ENCODE data around the gene VAV2.
"Not testable (repeated sequence)": the region's sequence is repeated elsewhere in the genome, so short reads cannot be mapped to it uniquely, and the experiment has no call there.

Gene VAV2

DNA sequence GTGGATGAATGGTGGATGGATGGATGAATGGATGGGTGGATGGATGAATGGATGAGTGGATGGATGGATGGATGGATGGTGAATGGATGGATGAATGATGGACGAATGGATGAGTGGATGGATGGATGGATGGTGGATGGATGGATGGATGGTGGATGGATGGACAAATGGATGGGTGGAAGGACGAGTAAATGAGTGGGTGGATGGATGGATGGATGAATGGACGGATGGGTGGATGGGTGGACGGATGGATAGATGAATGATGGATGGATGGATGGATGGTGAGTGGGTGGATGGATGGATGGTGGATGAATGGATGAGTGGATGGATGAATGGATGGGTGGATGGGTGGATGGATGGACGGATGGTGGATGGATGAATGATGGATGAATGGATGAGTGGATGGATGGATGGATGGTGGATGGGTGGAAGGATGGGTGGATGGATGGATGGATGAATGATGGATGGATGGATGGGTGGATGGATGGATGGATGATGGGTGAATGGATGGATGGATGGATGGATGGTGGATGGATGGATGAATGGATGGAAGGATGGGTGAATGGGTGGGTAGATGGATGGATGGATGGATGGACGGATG lies 58.6 kb downstream of the VAV2 start:
- DNase-seq = no peak

DNA sequence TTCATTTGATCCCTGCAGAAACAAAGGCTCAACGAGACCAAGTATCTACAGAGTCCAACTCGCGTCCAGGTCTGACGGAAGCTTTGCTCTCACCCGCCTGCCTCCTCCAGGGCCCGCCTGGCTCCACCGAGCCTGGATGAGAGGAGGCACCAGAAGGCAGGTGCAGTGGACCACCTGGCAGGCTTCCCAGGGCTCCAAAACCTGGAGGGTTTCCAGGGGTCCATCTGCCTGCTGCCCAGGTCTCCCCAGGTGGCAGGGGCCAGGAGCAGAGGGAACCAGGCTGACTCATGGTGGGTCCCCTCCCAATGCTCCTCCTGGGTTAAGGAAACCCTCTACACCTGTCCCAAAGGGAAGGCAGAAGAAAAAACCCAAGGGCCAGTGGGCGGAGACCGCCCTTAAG lies 59.5 kb downstream of the VAV2 start:
- DNase-seq = no peak

DNA sequence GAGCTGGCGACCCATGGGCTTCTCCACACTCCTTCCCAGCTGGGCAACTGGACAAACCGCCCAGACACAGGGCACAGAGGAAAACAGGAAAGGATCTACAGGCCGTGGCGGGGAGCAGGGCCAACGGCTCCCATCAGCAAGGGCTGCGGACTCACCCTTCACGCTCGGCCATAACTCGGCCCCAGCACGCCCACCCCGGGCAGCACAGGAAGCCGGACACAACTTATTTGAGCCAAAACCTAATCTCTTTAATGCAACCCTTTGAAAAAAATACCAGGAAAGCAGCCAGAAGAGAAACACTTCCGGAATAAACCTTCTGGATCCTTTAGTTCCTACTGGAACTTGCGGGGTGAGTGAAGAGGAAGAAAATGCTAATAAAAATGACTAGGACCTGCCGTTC lies 59.9 kb downstream of the VAV2 start:
- DNase-seq = no peak

DNA sequence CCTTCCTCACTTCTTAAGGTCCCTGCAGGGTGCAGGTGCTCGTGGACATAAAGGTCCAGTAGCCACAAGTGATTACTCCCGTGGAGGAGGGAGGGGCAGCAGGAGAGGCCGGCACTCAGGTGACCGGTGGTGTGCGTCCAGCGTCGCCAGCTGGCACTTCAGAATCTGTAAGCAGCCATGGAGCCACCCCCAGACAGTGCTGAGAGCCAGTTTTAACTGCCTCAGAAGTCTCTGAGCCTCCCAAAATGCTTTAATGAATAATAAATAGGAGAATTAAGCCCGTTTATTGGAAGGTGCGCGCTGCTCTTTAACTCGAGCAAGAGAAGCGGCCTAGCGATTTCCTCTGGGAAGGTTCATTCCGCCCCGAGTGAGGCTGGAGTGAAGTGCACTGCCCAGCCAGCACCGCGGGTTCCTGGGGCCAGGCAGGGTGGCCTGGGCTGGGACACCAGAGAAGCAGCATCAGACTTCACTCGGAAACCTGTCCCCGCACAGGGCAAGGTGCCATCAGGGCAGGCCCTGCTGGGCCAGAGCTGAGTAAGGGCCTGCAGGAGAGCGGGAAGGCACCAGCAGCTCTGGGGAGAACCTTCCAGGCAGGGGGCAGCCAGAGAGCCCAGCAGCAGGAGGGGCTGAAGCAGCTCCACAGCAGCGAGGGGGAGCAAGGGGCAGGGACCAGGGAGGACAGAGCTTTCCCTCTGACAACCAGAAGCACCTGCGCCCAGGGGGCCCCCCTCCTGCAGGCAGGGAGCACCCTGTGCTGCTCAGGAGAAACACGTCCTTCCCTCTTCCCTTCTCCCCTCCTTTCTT lies 61.2 kb downstream of the VAV2 start:
- DNase-seq = no peak

DNA sequence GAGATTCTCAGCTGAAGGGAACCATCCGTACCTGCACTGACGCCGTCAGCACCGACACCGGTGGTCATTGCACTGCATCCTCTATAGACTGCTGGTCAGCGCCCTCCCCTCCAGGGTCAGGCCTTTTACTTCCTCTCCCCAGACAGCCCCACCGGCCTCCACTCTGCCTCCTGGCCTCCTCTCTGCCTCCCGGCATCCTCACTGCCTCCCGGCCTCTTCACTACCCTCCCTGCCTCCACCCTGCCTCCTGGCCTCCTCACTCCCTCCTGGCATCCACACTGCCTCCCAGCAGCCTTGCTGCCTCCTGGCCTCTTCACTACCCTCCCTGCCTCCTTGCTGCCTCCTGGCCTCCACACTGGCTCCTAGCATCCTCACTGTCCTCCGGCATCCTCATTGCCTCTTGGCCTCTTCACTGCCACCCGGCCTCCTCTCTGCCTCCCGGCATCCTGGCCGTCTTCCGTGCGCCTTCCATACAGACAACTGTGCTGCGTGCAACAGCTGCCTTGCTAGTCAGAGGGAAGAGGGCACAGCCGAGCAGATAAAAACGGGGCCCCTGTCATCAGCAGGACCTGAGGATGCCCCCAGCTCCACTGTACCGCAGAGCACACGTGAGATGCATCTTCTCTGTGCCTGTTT lies 62.0 kb downstream of the VAV2 start:
- no peak for DNase-seq

DNA sequence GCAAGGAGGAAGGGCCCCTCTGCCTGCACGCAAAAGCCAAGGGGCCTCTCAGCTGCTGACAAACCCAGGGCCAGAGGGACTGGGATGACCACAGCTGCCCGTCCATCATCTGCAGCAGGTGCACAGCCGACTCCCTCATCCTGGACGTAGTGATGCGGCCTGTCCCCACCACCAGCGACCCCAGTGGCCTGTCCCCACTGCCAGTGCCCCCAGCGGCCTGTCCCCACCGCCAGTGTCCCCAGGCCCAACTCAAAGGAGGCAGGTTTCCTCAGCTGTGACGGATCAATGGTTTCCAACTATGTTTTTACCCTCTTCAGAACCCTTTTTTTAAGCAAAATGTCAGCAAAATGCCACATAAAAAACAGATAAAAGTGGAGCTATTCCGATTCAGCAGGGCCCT lies 62.5 kb downstream of the VAV2 start:
- no peak for DNase-seq

DNA sequence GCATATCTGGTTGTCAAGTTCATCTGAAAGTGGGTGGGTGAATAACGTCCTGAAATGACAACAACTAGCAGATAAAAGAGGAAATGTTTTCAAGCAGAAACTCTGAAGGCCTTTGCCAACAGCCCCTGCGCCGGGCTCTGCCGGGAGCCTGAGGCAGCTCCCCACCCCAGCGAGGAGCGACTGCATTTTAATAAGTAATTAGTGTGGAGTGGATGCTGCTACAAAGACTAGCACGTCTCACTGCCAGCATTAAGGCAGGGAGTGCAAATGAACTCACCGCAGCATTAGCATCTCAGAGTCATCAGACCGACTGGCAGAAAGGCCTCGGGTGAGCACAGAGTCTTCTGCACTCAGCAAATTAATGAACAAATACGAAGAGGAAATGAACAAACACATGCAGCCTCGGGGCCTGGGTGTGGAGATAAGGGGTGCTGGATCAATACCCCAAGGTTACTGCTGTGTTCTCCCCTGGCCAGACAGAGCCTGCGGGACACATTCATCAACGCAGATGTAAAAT lies 63.8 kb downstream of the VAV2 start:
- no peak for DNase-seq

DNA sequence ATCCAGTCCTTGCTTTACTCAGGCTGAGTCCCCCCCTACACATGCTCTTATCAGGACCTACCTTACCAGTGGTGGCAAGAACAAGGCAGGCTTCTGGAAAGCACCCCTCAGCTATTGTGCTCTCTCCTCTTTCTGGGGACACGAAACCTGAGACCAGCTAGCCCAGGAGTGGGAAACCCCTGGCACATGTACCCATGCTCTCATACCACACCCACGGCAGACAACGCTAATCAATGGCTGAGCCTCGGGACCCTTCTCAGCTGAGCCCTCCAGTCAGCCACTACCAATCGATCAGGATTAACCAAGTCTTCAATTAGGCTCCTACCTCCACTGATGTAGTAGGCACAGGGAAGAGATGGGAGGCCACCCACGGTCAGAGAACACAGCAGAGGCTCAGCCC lies 65.1 kb downstream of the VAV2 start:
- DNase-seq = no peak

DNA sequence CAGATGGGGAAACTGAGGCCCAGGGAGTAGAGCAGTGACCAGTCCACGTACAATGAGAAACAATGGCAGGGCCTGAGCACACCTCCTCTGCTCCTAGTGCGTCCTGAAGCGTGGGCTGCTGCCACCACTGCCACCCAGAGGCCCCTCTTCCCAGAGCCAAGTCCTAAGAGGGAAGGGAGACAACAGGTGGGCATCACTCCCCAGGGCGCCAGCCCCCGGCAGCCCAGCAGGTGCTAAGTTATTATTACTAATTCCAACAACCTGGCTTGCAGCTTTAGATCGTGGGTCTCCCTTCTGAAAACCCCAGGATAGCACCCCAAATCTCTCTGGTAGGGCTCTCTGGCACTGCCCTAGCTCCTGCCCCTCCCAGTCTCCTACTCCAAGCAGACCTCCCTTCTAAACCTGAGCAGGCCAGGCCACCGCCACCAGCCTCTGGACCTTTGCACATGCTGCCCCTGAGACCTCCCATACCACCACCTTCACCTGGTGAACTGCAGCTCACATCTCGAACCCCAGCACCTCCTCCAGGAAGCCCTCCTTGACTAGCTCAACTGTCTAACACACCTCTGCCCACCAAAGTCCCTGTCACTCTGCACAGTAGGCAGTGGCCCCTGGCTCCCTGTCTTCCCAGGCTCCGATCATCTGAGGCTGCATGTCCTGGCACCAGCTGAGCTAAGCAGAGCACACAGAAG lies 65.8 kb downstream of the VAV2 start:
- DNase-seq = no peak

DNA sequence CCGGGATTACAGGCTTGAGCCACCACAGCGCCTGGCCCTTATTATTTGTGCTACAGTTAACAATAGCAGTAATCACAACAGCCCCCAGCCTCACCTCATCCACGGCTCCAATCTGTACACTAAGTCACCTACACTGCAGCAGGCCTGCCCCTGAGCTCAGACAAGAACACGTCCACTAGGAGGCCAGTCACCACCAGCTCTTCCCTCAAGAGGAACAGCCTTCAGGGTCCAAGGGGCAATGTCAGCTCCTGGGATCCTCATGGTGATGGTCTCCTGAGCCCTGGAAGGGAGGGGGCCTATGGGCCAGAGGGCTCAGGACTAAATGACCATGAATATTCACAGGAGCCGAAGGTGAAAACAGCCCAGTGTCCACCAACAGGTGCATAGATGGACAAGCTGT lies 67.7 kb downstream of the VAV2 start:
- DNase-seq = no peak

DNA sequence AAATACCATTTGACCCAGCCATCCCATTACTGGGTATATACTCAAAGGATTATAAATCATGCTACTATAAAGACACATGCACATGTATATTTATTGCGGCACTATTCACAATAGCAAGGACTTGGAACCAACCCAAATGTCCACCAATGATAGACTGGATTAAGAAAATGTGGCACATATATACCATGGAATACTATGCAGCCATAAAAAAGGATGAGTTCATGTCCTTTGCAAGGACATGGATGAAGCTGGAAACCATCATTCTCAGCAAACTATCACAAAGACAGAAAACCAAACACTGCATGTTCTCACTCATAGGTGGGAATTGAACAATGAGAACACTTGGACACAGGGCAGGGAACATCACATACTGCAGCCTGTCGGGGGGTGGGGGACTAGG lies 68.5 kb downstream of the VAV2 start:
- not testable (repeated sequence) for DNase-seq

DNA sequence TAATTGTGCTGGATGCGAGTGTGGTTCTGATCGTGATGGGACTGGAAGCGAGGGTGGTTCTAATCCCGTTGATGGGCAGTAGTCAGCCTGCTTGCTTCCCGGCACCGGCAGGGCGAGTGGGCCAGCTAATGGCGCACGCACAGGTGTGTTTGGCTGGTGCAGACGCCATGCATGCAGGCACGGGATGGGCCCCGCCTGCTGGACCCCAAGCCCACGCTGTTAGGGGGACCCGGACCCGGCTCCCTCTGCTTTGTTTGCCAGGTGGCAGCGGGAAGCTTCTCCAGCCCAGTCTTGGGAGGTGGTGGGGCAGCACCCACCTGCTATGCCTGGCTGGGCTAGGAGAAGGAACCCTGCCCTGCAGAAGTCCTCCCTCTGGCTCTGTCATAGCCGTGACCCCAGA lies 70.3 kb downstream of the VAV2 start:
- DNase-seq = no peak

DNA sequence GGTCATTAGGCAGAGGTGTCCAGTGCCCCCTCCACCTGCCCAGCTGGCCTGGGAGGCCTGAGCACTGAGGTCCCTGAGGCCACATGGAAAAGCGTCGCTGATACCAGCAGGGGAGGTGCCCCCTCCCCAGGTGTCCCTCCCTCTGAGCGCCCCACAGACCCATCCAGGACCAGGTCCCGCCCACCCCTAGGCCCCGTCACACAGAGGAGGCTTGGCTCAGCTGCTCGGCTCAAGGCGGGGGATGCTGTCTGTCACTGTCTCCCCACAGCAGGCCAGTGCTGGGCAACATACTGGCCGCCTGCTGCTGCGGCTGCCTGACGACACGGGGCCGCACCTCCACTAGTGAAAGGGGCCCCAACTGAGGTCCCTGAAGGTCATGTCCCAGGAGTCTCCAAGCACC lies 71.7 kb downstream of the VAV2 start:
- DNase-seq = no peak

DNA sequence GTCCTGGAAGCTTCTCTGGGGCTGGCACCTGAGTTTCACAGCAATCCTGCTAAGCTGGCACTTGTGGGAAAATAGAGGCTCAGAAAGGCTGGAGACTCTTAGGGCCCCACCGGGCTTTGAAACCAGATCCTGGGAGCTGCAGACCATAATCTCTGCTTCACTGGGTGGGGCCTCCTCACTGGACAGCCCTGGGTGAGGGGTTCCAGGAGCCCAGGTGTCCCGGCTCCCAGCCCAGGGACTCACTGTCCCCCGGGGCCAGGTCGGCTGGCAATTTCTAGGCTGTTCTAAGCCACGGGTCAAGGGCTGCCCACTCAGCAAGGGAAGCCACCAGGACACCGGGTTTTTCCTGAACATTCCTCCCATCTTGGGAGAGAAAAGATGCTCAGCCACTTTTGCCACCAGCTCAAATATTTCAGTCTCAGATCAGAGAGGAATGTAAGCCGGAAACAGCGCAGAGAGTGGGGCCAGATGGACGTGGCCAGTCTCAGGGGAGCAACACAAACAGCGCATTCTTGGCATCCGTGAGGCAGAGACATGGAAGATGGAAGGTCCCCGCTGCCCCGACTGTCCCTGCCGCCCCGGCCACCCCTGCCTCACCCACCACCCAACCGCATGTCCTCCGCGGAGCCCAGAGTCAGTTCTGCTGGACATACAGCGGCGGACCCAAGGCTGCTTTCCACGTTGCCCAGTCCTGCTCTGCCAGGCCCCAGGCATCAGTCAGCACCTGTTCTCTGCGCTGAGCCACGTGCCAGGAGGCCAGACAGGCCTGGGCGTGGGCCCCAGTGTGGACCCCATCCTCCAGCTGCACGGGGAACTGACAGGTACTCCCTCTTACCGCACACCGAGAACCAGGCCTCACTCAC lies 72.6 kb downstream of the VAV2 start:
- no peak for DNase-seq

DNA sequence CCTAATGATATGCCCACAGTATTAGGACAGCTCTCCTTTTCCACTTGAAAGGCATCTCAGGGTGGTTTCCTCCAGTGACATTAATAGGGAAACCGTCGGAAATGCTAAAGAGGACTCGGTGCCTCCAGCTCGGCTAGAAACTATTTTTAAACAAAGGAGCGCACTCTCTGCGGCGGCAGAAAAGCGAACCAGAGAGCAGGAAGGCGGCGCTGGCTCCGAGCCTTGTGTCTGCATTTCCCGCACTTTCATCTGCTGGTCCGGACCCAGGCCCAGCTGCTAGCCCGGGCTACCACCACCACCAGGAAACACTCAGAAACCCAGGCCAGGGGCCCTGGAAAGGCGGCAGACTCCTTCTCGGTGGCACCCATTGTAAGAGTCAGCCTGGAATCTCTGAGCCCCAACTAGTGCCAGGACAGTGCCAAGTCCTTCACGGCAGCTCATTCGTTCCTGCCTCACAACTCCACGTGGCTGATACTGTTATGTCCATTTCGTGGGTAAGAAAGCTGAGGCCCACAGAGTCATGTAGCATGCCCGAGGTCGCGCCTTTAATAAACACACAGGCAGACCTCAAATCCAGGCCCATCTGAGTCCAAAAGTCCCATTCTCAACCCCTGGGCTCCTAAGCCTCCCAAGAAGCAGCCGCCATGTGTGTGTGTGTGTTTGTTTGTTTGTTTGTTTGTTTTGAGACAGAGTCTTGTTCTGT lies 73.9 kb downstream of the VAV2 start:
- DNase-seq = no peak

DNA sequence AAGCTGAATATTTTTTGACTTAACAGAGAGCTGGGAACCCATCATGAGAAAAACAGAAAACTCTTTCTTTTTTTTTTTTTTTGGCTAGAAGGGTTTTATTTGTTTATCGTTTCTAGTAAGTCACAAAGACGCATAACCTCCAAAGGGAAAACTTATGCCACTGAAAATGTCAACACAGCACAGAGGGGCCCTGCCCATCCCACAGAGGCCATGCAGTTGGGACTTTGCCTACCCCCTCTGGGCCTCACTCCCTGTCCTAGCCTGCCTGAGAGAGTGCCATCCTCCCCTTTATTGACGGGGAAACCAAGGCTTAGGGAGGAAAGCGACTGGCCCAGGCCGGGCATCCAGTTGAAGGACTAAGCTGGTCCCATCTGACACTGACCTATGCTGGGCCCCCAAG lies 74.7 kb downstream of the VAV2 start:
- no peak for DNase-seq

DNA sequence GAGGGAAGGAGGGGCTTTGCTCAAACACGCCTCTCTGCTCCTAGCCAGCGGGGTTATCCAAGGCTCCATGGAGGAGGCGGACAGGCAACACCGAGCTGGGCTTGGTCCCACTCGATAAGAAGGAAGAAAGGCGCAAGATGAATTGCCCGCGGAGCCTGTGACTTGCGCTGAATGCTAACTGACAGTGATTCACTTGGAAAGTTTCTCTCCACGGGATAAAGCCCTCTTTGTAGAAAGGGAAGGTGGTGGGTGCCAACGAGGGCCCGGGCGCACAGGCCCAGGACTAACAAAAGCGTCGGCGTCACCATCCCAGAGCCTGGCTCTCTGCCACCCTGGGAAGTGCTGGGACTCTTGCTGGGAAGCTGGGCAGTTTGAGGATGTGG lies 76.0 kb downstream of the VAV2 start:
- DNase-seq = no peak

DNA sequence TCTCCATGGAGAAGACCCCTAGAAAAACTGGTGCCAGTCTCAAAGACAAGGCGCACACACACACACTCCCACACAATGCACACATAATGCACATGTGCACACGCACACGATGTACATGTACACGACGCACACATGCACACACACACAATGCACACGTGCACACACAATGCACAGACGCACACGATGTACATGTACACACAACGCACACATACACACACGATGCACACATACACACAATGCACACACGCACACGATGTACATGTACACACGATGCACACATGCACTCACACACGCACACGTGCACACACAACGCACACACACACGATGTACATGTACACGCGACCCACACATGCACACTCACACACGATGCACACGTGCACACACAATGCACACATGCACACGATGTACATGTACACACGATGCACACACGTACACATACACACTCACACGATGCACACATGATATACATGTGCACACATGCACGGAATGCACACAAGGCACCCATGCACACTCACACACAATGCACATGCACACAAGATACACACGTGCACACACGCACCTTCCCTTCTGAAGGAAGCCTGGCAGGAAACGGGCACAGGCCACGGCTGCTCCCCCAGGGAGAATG lies 76.5 kb downstream of the VAV2 start:
- DNase-seq = no peak

DNA sequence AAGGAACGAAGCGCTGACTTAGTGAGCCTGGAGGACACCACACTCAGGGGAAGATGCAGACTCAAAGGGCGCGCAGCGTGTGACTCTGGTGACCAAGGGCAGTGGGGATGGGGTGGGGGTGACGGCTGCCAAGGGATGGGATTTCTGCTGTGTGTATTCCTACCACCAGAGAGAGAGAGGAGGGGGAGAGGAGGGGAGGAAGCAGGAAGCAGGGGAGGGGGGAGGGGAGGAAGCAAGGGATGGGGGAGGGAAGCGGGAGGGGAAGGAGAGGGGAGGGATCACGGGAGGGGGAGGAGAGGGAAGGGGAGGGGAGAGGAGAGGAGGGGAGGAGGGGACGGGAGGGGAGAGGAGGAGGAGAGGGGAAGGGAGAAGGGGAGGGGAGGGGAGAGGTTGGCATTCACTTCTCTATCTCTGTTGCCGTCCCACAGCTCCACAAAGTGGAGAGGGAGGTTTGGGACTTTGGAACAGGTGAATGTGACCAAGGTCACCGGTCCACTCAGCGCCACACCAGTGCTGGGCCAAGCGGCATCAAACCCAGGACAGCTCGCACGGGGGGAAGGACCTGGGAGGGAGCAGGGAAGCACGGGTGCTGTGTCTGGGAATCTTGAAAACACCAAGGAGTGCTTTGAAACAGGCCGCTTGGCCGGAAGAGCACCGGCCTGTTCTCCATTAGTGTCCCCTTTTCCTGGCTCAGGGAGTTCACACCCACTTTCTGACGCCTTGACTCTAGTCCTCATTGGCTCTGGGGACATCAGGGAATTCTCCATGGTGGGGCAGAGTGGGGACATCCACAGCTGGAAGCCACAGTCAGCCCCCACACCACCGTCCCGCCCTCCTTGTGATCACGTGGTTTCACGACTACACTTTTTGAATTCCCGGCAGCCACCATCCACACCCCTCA lies 77.4 kb downstream of the VAV2 start:
- no peak for DNase-seq
